ENCODE results near the gene TLR6.
"Not testable (repeated sequence)": the region's sequence is repeated elsewhere in the genome, so short reads cannot be mapped to it uniquely, and the experiment has no call there.

TLR6 gene

GRCh38 chr4:38820329-38821061 is 36.1 kb downstream of the TLR6 start:
- no peak for DNase-seq

- DNase-seq = no peak
Observed at GRCh38 chr4:38819569-38819968, 37.0 kb downstream of the TLR6 start.

GRCh38 chr4:38818441-38818976 is 38.1 kb downstream of the TLR6 start:
- no peak for DNase-seq

DNA sequence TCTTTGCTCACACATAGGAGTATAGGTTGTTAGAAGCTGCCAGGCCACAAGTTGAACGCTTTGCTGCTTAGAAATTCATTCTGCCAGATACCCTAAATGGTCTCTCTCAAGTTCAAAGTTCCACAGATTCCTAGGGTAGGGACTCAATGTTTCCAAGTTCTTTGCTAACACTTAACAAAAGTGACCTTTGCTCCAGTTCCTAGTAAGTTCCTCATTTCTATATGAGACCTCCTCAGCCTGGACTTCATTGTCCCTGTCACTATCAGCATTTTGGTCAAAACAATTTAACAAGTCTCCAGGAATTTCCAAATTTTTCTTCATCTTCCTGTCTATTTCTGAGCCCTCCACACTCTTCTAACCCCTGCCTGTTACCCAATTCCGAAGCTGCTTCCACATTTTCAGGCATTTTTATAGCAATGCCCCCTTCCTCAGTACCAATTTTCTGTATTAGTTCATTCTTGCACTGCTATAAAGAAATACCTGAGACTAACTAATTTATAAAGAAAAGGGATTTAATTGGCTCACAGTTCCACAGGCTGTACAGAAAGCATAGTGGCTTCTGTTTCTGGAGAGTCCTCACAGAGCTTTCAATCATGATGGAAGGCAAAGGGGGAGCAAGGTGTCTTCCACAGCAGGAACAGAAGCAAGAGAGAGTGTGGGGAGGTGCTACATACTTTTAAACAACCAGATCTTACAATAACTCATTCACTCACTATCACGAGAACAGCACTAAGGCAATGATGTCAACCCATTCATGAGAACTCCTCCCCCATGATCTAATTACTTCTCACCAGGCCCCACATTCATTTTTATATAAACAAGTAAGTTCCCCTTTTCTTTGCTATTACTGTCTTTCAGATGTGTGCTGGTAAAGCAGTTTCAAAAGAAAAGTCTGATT is 40.5 kb downstream of the TLR6 start:
- DNase-seq = no peak

- no peak for DNase-seq
Observed at GRCh38 chr4:38814386-38814785, 42.2 kb downstream of the TLR6 start.

GRCh38 chr4:38811297-38811696 is 45.3 kb downstream of the TLR6 start:
- no peak for DNase-seq

DNA sequence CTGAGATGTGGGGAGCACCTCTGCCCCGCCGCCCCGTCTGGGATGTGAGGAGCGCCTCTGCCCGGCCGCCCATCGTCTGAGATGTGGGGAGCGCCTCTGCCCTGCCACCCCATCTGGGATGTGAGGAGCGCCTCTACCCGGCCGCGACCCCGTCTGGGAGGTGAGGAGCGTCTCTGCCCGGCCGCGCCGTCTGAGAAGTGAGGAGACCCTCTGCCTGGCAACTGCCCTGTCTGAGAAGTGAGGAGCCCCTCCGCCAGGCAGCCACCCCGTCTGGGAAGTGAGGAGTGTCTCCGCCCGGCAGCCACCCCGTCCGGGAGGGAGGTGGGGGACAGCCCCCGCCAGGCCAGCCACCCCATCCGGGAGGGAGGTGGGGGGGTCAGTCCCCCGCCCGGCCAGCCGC is 49.2 kb downstream of the TLR6 start:
- not testable (repeated sequence) for DNase-seq

DNA sequence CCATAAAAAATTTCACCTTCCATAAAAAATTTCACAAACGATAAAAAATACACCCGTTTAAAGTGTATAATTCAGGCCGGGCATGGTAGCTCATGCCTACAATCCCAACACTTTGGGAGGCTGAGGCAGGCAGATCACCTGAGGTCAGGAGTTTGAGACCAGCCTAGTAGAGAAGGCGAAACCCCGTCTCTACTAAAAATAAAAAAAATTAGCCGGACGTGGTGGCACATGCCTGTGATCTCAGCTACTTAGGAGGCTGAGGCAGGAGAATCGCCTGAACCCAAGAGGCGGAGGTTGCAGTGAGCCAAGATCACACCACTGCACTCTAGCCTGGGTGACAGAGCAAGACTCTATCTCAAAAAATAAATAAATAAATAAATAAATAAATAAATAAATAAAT is 50.4 kb downstream of the TLR6 start:
- not testable (repeated sequence) for DNase-seq

- no peak for DNase-seq
Observed at GRCh38 chr4:38805530-38806145, 51.0 kb downstream of the TLR6 start.

- DNase-seq = no peak
Observed at GRCh38 chr4:38804654-38805295, 51.8 kb downstream of the TLR6 start, which contains the start of gene TLR1. Gene TLR1 (minus strand): TSS chr4:38804791. CDS start chr4:38798831, 5,960 bp downstream.

GRCh38 chr4:38803833-38804653 is 52.6 kb downstream of the TLR6 start:
- no peak for DNase-seq

DNA sequence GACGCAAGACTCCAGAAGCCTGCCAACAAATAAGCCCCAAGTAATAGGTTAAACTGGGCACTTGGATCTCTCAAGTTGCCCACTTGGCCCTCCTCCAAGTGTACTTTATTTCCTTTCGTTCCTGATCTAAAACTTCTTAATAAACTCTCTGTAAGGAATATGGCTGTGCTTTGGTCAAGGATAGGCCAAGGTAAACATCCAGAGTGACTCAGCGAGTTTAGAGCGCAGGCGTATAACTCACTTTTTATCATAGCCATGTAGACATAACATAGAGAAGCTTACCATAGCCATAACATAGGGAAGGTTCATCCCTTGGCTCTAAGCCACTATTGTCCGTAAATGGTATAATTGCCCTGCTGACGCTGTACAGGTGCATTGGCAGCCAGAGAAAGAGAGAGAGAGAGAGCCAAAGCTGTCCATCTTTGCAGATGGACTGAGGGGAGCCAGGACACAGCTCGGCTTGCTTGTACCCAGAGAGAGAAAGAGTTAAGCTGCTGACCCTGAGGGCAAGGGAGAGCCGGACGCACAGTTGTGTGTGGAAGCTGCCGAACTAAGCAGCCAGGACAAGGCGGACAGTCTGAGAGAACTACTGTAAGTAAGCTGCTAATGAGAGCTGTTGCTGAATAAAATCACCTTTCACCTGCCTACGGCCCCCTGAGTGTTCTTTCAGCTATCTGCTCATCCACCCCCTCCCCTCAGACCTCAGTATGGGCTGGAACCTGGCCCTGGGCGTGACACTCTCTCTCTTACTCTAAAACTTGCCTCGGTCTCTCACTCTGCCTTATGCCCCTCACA is 53.9 kb downstream of the TLR6 start:
- no peak for DNase-seq

DNA sequence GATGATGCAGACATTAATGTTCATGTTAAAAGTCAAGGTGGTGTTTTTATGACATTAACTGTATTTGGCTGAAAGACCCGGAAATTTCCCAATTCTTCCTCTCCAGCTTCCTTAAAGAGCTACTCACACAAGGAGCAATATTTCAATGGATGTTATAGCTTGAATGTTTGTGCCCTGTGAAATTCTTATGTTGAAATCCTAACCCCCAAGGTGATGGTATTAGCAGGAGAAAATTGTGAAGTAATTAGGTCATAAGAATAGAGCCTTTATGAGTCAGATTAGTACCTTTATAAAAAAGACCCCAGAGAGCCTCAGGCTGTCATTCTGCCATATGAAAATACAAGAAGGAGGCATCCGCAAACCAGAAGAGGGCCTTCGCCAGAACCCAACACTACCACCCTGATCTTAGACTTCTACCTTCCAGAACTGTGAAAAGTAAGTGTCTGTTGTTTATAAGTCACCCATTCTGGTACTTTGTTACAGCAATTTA is 55.6 kb downstream of the TLR6 start:
- DNase-seq = no peak

GRCh38 chr4:38800366-38800765 is 56.3 kb downstream of the TLR6 start:
- DNase-seq = no peak

DNA sequence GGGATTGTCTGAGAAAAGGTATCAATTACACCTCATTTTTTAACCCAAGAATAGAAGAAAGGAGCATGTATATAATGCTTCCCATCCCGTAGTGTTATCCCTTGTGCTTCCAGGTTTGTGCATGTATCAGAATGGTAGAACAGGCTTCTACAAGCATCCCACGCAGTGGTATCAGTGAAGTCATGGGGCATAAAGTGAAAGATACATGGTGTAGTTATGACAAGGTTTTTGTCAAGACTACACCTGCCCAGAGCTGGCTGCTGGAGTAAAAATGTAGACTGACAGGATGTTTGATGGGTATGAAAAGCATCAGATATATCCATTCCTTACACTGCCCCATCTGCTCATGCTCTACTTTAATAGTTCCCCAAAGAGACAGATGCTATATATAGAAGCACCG is 61.5 kb downstream of the TLR6 start:
- DNase-seq = no peak

- no peak for DNase-seq
Observed at GRCh38 chr4:38794051-38794450, 62.6 kb downstream of the TLR6 start.

DNA sequence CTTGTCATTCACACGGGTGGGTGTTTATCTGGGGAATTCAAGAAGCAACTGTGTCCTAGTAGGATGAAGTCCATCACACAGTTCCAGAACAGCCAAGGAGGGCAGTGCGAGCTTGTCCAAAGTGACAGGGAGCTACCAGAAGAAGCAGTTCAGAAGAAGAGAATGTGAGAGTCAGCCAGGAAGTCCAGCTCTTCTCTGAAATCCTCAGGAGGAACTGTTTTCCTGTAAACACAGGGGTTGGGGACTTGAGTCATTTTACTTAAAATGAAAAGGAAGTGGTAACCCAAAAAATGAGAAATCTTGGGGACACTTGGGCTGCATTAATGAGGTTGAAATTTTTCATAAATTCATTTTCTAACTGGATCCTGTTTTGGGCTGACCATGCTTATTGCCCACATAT is 65.6 kb downstream of the TLR6 start:
- DNase-seq = no peak

GRCh38 chr4:38788317-38788716 is 68.3 kb downstream of the TLR6 start:
- DNase-seq = no peak

DNA sequence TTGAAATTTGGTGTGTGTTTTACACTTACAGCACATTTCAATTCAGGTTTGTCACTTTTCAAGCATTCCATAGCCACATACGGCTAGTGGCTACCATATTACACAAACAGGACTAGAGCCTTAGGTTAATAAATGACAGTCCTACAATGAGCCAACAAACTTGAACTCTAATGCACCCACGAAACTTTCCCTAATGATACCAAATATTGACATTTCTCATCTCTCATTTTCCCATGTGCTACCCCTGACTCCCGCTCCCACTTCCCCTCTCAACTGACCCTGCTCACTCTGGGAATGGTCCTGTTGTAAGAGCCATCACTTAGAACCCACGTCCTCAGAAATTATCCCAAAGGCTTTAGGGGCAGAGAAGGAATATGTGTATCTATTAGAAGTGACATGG is 68.9 kb downstream of the TLR6 start:
- DNase-seq = no peak

DNA sequence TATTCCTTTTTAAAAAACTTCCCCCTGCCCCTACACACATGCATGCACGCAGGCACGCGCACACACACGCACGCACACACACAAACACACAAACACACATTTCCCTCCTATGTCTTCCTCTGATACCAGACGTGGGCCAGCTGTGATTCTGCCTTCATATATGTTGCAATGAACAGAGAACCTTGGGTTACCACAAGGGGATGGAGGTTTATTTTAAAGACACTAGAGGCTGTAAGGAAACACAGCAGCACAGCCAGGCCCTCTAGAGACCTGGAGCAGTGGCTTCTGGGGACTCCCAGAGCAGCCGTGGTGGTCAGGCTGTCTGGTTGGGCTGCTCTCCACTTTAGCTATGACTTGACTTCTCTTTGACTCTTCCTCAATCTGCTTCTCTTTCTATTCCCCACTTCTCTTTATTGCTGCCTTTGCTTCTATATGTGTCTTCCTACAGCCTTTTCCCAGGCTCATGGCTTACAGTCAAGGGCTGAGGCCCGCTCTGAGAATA is 70.7 kb downstream of the TLR6 start:
- DNase-seq = no peak
